Activated naive CD4-positive, alpha-beta T cell treated with anti-CD3 and anti-CD28 coated beads, Interleukin-2, amount 10 ng/mL, durations not matched to agents 7 days and 5 days (primary cell): ENCODE data around the gene ZSCAN5B.

Source experiments
- CTCF ChIA-PET: fragments of 350-600 bp; sonication (Branson Sonifier 250); formaldehyde crosslinking; loops from one replicate; lab custom pipeline; 2021; ENCODE audit warnings: antibody characterized with exemption; lab: Charles Lee
- DNase-seq: peaks from one replicate; pipeline ENCODE4 v3.0.0-alpha.2; 2020
- H3K27ac Mint-ChIP-seq: one replicate; pipeline ENCODE4 v1.8.0; 2021; ENCODE audit warnings: mild to moderate bottlenecking, moderate library complexity, mixed read lengths
- H3K27me3 Mint-ChIP-seq: one replicate; pipeline ENCODE4 v1.8.0; 2021; ENCODE audit warnings: mild to moderate bottlenecking, mixed read lengths
- H3K36me3 Mint-ChIP-seq: one replicate; pipeline ENCODE4 v1.8.0; 2021; ENCODE audit warnings: mixed read lengths
- H3K4me1 Mint-ChIP-seq: one replicate; pipeline ENCODE4 v1.8.0; 2021; ENCODE audit warnings: mixed read lengths
- H3K4me3 Mint-ChIP-seq: one replicate; pipeline ENCODE4 v1.8.0; 2021; ENCODE audit warnings: mild to moderate bottlenecking, moderate library complexity, mixed read lengths
- H3K9me3 Mint-ChIP-seq: one replicate; pipeline ENCODE4 v1.8.0; 2021; ENCODE audit warnings: mixed read lengths

Gene ZSCAN5B

DNA sequence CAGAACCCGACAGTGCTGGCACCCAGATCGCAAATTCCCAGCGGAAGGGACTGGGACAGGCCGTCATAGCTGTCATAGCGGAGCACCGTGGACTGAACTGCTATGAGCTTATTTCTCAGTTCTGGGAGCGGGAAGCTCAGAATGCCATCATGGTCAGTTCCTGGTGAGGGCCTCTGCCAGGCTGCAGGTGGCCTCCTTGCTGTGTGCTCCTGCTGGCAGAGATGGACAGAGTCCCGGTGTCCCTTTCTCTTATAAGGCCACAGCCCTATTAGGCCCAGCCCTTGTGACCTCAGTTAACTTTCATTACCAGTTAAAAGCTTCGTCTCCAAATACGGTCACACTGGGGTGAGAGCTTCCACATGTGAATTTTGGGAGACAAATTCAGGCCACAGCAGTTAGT, 51.9 kb downstream of the ZSCAN5B start:
- H3K27me3 Mint-ChIP-seq, result no peaks in the 10 kb centered on the region
- H3K9me3 Mint-ChIP-seq, result no peaks in the 10 kb centered on the region
- no peak for DNase-seq
- no peak overlapping the region for H3K27ac Mint-ChIP-seq
- CTCF ChIA-PET, result no interaction called here
- H3K4me1 Mint-ChIP-seq, result peaks cover 25% of the 10 kb centered on the region
- peaks cover 25% of the 10 kb centered on the region for H3K36me3 Mint-ChIP-seq
- no peak overlapping the region for H3K4me3 Mint-ChIP-seq

DNA sequence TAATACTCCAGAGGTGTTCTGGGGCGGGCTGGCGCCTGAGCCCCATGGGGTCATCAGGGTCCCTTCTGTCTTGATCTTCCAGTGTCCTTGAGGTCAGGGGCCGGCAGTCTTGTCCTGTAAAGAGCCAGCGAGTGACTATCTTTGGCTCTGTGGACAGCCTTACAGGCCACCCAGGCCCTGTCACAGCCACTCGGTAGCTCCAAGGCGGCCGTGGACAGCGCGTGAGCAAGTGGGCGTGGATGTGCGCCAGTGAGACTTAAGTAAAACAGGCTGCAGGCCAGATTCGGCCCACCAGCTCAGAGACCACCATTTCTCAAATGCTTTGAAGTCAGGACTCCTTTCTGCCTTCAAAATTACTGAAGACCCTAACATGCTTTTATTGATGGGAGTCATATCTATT, 52.8 kb downstream of the ZSCAN5B start:
- Mint-ChIP-seq H3K4me3 (no peak overlapping the region), H3K9me3 (no peaks in the 10 kb centered on the region), H3K27me3 (no peaks in the 10 kb centered on the region), H3K36me3 (peaks cover 20% of the 10 kb centered on the region), H3K4me1 (peaks cover 33% of the 10 kb centered on the region), H3K27ac (no peak overlapping the region)
- CTCF ChIA-PET, result interaction anchor here (0.6 kb wide), 1 partner anchor 109 kb away, joined by 3 read pairs; no protein-coding TSS in a partner anchor
- no peak for DNase-seq

DNA sequence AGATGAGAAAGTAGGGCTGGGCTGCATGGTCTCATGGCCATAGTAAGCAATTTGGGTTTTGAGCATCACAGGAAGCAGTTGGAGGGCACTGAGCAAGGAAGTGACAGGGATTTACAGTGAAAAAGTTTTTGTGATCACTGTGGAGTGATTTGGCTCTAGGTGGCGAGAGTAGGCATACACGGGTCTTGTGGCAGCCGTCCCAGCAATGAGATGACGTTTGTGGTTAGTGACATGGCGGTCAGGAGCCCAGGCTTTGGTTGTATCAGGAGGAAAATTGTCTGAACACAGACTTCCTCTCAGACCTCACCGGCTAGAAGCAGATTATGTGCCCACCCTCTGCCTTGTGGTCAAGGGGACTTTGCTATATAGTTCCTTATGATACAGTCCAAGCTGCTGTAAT, 53.2 kb downstream of the ZSCAN5B start:
- Mint-ChIP-seq H3K27ac (no peak overlapping the region), H3K36me3 (peaks cover 16% of the 10 kb centered on the region), H3K9me3 (no peaks in the 10 kb centered on the region), H3K4me3 (no peak overlapping the region), H3K27me3 (no peaks in the 10 kb centered on the region), H3K4me1 (peaks cover 37% of the 10 kb centered on the region)
- CTCF ChIA-PET, result no interaction called here
- DNase-seq, result no peak

DNA sequence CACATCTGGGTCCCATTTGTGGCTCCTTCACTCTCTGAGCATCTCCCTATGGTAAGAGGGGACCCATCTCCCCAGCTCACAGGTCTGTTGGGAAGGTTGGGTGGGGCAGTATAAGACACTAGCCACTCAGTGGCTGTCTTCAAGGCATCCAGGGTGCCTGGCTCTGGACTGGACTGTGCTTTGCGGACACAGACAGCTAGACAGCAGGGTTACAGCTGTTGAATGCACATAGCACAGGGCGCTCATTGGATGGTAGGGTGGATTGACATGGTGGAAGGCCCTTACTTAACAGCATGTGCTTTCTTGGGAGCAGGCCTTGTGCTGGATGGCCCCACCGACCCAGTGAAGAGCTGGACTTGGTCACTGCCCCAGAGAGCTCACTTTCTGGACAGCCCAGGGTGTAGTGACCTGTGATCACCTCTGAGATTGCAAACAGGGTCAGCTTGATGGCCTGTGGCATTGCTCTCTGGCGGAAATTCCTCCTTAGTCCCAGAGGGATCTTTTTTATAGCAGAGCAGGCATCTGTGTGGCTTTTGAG, 54.6 kb downstream of the ZSCAN5B start:
- CTCF ChIA-PET, result interaction anchor here (0.8 to 1.5 kb wide), 3 partner anchors 11 to 110 kb away, joined by 3 to 6 read pairs (median 3); no protein-coding TSS in a partner anchor
- DNase-seq, result no peak
- Mint-ChIP-seq H3K9me3 (no peaks in the 10 kb centered on the region), H3K4me3 (no peak overlapping the region), H3K36me3 (peaks cover 9% of the 10 kb centered on the region), H3K27me3 (no peaks in the 10 kb centered on the region), H3K4me1 (peaks cover 40% of the 10 kb centered on the region), H3K27ac (no peak overlapping the region)

DNA sequence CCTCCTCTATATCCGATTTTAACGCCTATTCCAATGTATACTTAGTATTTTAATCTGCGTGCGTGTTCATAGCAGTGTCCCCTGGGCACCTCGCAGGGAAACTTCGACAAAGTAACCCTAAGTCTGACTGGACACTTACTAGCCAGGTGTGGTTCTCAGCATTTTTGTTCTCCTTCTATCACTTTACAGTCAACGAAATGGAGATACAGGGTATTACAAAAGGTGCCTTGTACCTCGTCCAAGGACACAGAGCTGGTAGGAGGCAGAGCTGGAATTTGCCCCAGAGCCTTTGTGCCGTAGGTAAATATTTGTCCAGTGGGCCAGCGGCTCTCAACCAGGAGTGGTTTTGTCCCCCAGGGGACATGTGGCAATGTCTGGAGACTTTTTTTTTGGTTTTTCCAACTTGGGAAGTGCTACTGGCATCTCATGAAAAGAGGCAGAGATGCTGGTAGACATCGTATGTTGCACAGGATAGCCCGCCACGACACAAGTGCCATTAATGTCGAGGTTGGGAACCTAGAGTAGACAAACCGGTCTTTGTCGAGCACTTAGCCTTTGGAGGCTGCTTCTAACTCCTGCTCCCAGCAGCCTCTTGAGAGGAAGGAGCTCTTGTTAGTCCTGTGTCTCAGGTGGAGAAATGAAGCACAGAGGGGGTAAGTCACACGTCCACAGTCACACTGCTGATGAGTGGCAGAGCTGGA, 55.3 kb downstream of the ZSCAN5B start:
- no peak for DNase-seq
- Mint-ChIP-seq H3K4me1 (peaks cover 40% of the 10 kb centered on the region), H3K27ac (peak overlapping the region; percentile 73), H3K27me3 (no peaks in the 10 kb centered on the region), H3K9me3 (no peaks in the 10 kb centered on the region), H3K36me3 (peaks cover 7% of the 10 kb centered on the region), H3K4me3 (peak overlapping the region; percentile 73)
- CTCF ChIA-PET, result interaction anchor here (0.7 to 1.5 kb wide), 4 partner anchors 11 to 1476 kb away, joined by 3 to 6 read pairs (median 3); no protein-coding TSS in a partner anchor

DNA sequence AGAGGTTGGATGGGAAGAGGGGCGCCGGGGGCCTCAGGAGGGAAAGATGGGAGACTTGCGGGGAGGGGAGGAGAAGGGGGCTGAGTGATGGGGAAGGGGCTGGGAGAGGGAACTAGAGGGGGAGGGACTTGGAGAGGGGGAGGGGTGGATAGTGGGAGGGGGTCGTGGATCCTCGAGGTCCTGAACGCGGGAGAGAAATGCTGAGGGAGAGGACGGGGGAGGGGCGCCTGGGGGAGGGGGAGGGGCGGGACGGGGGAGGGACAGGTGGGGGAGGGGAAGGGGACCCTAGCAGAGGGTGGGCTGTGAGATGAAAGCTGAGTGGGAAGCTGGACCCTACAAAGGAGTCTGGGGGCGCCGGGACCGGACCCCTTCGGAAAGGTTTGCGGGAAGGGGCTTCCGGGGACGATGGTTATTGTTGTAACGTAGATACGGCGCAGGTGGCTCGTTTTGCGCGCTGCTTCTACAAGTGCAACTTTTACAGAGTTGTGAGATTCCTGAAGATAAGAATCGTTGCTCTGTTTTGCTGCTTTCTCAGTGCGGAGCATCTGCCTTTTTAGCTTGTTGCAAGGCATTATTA, 56.1 kb downstream of the ZSCAN5B start:
- peaks cover 7% of the 10 kb centered on the region for H3K36me3 Mint-ChIP-seq
- H3K27ac Mint-ChIP-seq, result peak overlapping the region; percentile 92
- H3K9me3 Mint-ChIP-seq, result no peaks in the 10 kb centered on the region
- CTCF ChIA-PET, result interaction anchor here (1.5 kb wide), 1 partner anchor 112 kb away, joined by 4 read pairs; no protein-coding TSS in a partner anchor
- H3K4me3 Mint-ChIP-seq, result peak overlapping the region; percentile 89
- H3K4me1 Mint-ChIP-seq, result peaks cover 40% of the 10 kb centered on the region
- DNase-seq, result peak; percentile 63
- H3K27me3 Mint-ChIP-seq, result no peaks in the 10 kb centered on the region

DNA sequence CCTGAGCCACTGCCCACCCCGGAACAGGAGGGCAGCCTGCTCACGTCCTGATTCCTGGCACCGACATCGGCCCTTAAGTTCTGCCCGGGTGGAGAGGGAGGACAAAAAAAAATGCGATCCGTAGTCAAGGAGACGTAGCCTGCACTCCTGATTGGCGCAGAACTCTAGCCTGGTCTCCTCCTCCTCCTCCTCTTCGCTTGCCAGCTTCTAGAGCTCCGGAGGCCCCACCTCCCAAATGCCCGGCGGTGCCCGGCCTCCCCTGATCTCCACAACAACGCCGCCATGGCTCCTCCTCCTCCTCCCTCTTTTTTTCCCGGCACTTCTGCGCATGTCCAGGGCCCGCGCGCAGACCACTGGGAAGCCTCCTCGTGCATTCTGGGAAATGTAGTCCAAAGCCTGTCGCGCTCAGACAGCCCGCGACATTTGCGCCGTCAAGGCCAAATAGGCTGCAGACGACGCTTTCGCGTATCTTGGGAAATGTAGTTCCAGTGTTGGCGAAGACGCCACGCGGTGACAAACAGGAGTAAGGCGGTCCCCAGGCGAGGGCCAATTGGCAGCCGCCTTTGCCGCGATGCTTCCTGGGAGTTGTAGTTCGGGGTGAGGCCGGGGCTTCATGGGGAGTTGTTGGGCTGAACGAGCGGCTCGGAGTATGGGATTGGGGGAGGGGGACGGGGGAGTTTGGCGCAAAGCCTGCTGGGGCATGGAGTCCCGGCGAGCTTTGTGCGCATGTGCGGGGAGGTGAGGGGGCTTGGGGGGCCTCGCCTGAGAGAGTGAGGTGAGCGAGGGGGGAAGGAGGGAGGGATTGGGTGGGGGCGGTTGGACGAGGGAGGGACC, 56.8 kb downstream of the ZSCAN5B start, which contains the start of gene ZNF444:
TSS of gene ZNF444 (plus strand) at position 705 of the 834 bp plus-strand sequence. CDS start 5,625 bp downstream, outside the sequence.
- H3K27me3 Mint-ChIP-seq, result no peaks in the 10 kb centered on the region
- H3K4me3 Mint-ChIP-seq, result peak within 1 kb of the TSS; percentile 89
- no peaks in the 10 kb centered on the region for H3K9me3 Mint-ChIP-seq
- H3K4me1 Mint-ChIP-seq, result peaks cover 40% of the 10 kb centered on the region
- CTCF ChIA-PET, result interaction anchor here (1.1 to 1.5 kb wide), 2 partner anchors 60 to 113 kb away, joined by 3 to 4 read pairs; no protein-coding TSS in a partner anchor
- H3K36me3 Mint-ChIP-seq, result peaks cover 5% of the 10 kb centered on the region
- DNase-seq, result peak; percentile 100
- peak within 1 kb of the TSS; percentile 92 for H3K27ac Mint-ChIP-seq

DNA sequence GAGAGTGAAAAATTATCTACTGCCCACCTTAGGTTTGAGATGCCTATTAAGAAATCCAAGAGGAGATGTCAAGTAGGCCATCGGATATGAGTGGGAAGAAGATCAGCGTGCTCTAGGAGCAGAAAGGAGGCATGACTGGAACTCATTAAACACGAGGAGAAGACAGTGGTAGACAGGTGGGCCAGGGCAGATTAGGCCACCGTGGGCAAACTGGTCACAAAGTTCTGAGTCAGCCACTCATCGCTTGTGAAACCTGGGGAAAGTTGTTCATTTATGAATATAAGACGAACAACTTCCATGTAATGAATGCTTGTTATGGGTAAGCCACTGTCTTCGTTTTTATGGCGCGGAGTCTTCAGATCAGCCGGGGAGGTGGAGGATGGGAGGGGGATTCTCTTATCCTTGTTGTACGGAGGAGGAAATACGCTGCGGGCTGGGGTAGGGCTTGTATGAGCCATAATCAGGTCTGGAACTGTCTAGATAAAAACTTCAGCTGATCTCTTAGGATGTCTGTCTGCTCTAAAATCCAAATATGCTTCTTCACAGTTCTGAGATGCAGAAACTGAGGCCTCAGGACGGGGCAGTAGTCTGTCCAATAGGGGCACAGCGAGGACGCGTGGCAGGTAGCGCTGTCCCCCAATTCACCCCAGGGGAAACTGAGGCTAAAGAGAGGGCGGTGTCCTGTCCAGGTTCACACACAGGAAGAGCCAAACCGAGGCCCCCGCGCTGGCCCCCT, 57.6 kb downstream of the ZSCAN5B start:
- Mint-ChIP-seq H3K9me3 (no peaks in the 10 kb centered on the region), H3K27me3 (no peaks in the 10 kb centered on the region), H3K4me3 (peak overlapping the region; percentile 89), H3K27ac (peak overlapping the region; percentile 92), H3K36me3 (peaks cover 5% of the 10 kb centered on the region), H3K4me1 (peaks cover 40% of the 10 kb centered on the region)
- peak; percentile 28 for DNase-seq
- CTCF ChIA-PET, result interaction anchor here (1.1 to 1.5 kb wide), 2 partner anchors 59 to 113 kb away, joined by 3 to 4 read pairs; no protein-coding TSS in a partner anchor
